BJ (cell line): ENCODE measurements around the gene C1QTNF5. TPM values are rescaled to one million over a fixed set of nuclear protein-coding genes. Genes with fewer than 3 reads are reported as not detected.

Experiments used
- CTCF ChIA-PET: fragments of 350-600 bp; formaldehyde crosslinking; extraction: SDS; loops from one replicate; lab custom pipeline; 2021; ENCODE audit warnings: antibody characterized with exemption, inconsistent platforms; lab: Yijun Ruan, JAX
- POLR2A ChIA-PET: fragments of 300-600 bp; sonication (Branson Sonifier 250); formaldehyde crosslinking; extraction: SDS; loops from one replicate; lab custom pipeline; 2021; ENCODE audit warnings: antibody characterized with exemption; lab: Charles Lee
- DNase-seq: peaks from one replicate; pipeline ENCODE4 v3.0.0-alpha.2; 2011; ENCODE audit warnings: low read depth
- H3K27me3 ChIP-seq: 2 replicates; pipeline ENCODE4 v1.6.0; 2011; ENCODE audit warnings: low read length; ENCODE audit not compliant: control insufficient read depth, insufficient read depth
- H3K36me3 ChIP-seq: 2 replicates; pipeline ENCODE4 v1.5.1; 2011; ENCODE audit warnings: low read length; ENCODE audit not compliant: control insufficient read depth, insufficient read depth
- H3K4me3 ChIP-seq: 2 replicates; pipeline ENCODE4 v1.5.1; 2011; ENCODE audit warnings: low read depth, mild to moderate bottlenecking, control low read depth, low read length
- CTCF ChIP-seq: IDR thresholded peaks from 2 replicates; pipeline ENCODE4 v1.5.1; 2011; ENCODE audit warnings: low read depth, mild to moderate bottlenecking, control low read depth, inconsistent platforms, low read length, moderate library complexity; ENCODE audit not compliant: insufficient read depth
- polyA plus RNA-seq: library from polyadenylated mRNA; depleted of rRNA; stranded (reverse); fragments of >200 nt; gene quantifications from 2 replicates; pipeline ENCODE4 v1.2.3, GENCODE V29; 2011

Gene C1QTNF5
- polyA plus RNA-seq, 1 experiment = 19.4 TPM

GRCh38 chr11:119332111-119332765 is 8.4 kb downstream of the C1QTNF5 start:
- H3K4me3 ChIP-seq = no peak overlapping the region
- POLR2A ChIA-PET = no interaction called here
- no peaks in the 10 kb centered on the region; the same call in 1 of the 2 replicates for H3K36me3 ChIP-seq
- CTCF ChIA-PET = interaction anchor here (1.0 to 3.7 kb wide), 2 partner anchors 10 to 24 kb away, joined by 4 to 37 read pairs; no protein-coding TSS in a partner anchor
- DNase-seq = no peak
- H3K27me3 ChIP-seq = no peaks in the 10 kb centered on the region
- TF ChIP-seq CTCF = no peak

GRCh38 chr11:119330237-119330636 is 10.4 kb downstream of the C1QTNF5 start:
- H3K36me3 ChIP-seq = no peaks in the 10 kb centered on the region
- TF ChIP-seq CTCF = no peak
- ChIA-PET POLR2A (no interaction called here), CTCF (interaction anchor here (1.1 kb wide), 1 partner anchor 9 kb away, joined by 3 read pairs; no protein-coding TSS in a partner anchor)
- no peak overlapping the region for H3K4me3 ChIP-seq
- DNase-seq = no peak
- H3K27me3 ChIP-seq = no peaks in the 10 kb centered on the region

- CTCF ChIA-PET = interaction anchor here (1.2 kb wide), 1 partner anchor 44 kb away, joined by 3 read pairs; no protein-coding TSS in a partner anchor
- no peaks in the 10 kb centered on the region for H3K36me3 ChIP-seq
- H3K4me3 ChIP-seq = no peak overlapping the region
- no peaks in the 10 kb centered on the region for H3K27me3 ChIP-seq
- no peak for TF ChIP-seq CTCF
- POLR2A ChIA-PET = no interaction called here
- no peak for DNase-seq
These were observed 11.4 kb downstream of the C1QTNF5 start for GRCh38 chr11:119329320-119329719.

- Histone ChIP-seq H3K36me3 (no peaks in the 10 kb centered on the region), H3K4me3 (no peak overlapping the region), H3K27me3 (no peaks in the 10 kb centered on the region)
- CTCF ChIA-PET = interaction anchor here (0.6 to 8.7 kb wide), 33 partner anchors 9 to 871 kb away, joined by 3 to 146 read pairs (median 4); partner anchors contain the start of genes C1QTNF5, CBL, DPAGT1 and HINFP
- no peak for TF ChIP-seq CTCF
- POLR2A ChIA-PET = no interaction called here
- DNase-seq = no peak
These were observed 16.5 kb downstream of the C1QTNF5 start for GRCh38 chr11:119324189-119324588.

- CTCF ChIA-PET = interaction anchor here (0.6 to 8.7 kb wide), 37 partner anchors 9 to 281 kb away, joined by 3 to 146 read pairs (median 4); partner anchors contain the start of genes C1QTNF5, CBL, DPAGT1 and RNF26
- peak; percentile 81 for TF ChIP-seq CTCF
These were observed 17.1 kb downstream of the C1QTNF5 start for GRCh38 chr11:119323532-119324033.

More at GRCh38 chr11:119323532-119324033, 17.1 kb downstream of the C1QTNF5 start:
- Histone ChIP-seq H3K4me3 (no peak overlapping the region), H3K27me3 (no peaks in the 10 kb centered on the region), H3K36me3 (no peaks in the 10 kb centered on the region)
- POLR2A ChIA-PET = no interaction called here
- no peak for DNase-seq
